GM23338 (cell line): ENCODE measurements around the gene FHIT. TPM values are rescaled to one million over a fixed set of nuclear protein-coding genes. Genes with fewer than 3 reads are reported as not detected.

Experiments used
- ATAC-seq: fragments of 200-7000 bp; cut with Tn5 transposase; 3 replicates; pipeline ENCODE4 v1.9.1; 2020
- DNase-seq: peaks from one replicate; pipeline ENCODE4 v3.0.0-alpha.2; 2015; ENCODE audit warnings: low spot score
- H2AFZ ChIP-seq: fragments of 200-600 bp; sonication (generic); 2 replicates; pipeline ENCODE4 v1.8.0; 2016; ENCODE audit warnings: antibody characterized with exemption, mild to moderate bottlenecking, moderate library complexity
- H3F3A ChIP-seq: fragments of 200-600 bp; sonication (generic); replicated peaks from 2 replicates; pipeline ENCODE4 v1.8.0; 2017; ENCODE audit warnings: antibody characterized with exemption, mixed run types, low read depth
- H3K27ac ChIP-seq: fragments of 200-600 bp; sonication (generic); 2 replicates; pipeline ENCODE4 v1.6.1; 2016; ENCODE audit warnings: low read depth
- H3K27me3 ChIP-seq: fragments of 200-600 bp; sonication (generic); 2 replicates; pipeline ENCODE4 v1.8.0; 2016; ENCODE audit warnings: mild to moderate bottlenecking, mixed run types, moderate library complexity; ENCODE audit not compliant: insufficient read depth
- H3K36me3 ChIP-seq: fragments of 200-600 bp; sonication (generic); 2 replicates; pipeline ENCODE4 v1.8.0; 2016; ENCODE audit warnings: mild to moderate bottlenecking; ENCODE audit not compliant: insufficient read depth
- H3K4me1 ChIP-seq: fragments of 200-600 bp; sonication (generic); 2 replicates; pipeline ENCODE4 v1.8.0; 2016; ENCODE audit warnings: mild to moderate bottlenecking, moderate library complexity; ENCODE audit not compliant: insufficient read depth
- H3K4me2 ChIP-seq: fragments of 200-600 bp; sonication (generic); 2 replicates; pipeline ENCODE4 v1.7.1; 2017; ENCODE audit warnings: mixed run types
- H3K4me3 ChIP-seq: fragments of 200-600 bp; sonication (generic); 2 replicates; pipeline ENCODE4 v1.6.1; 2016; ENCODE audit warnings: mixed run types
- H3K79me2 ChIP-seq: fragments of 200-600 bp; sonication (generic); replicated peaks from 2 replicates; pipeline ENCODE4 v1.8.0; 2017; ENCODE audit warnings: mild to moderate bottlenecking; ENCODE audit not compliant: insufficient read depth
- H3K9me2 ChIP-seq: fragments of 200-600 bp; sonication (generic); 2 replicates; pipeline ENCODE4 v1.8.0; 2017; ENCODE audit not compliant: insufficient read depth
- H4K20me1 ChIP-seq: fragments of 200-600 bp; sonication (generic); replicated peaks from 2 replicates; pipeline ENCODE4 v1.8.0; 2017; ENCODE audit warnings: mild to moderate bottlenecking; ENCODE audit not compliant: insufficient read depth
- H3K27ac Mint-ChIP-seq: 2 replicates; pipeline ENCODE4 v1.8.0; 2020; ENCODE audit warnings: inconsistent platforms, mild to moderate bottlenecking, moderate library complexity, mixed read lengths
- H3K27me3 Mint-ChIP-seq: 3 replicates; pipeline ENCODE4 v1.8.0; 2022; ENCODE audit warnings: low read depth, mild to moderate bottlenecking, moderate library complexity, mixed read lengths, inconsistent platforms; ENCODE audit not compliant: insufficient read depth, poor library complexity
- H3K36me3 Mint-ChIP-seq: 3 replicates; pipeline ENCODE4 v1.8.0; 2021; ENCODE audit warnings: low read depth, mild to moderate bottlenecking, inconsistent platforms, moderate library complexity, mixed read lengths
- H3K4me1 Mint-ChIP-seq: 3 replicates; pipeline ENCODE4 v1.8.0; 2020; ENCODE audit warnings: mild to moderate bottlenecking, inconsistent platforms, mixed read lengths
- H3K4me3 Mint-ChIP-seq: 3 replicates; pipeline ENCODE4 v1.8.0; 2021; ENCODE audit warnings: moderate library complexity, mild to moderate bottlenecking, inconsistent platforms, mixed read lengths
- H3K9me3 Mint-ChIP-seq: 3 replicates; pipeline ENCODE4 v1.8.0; 2020; ENCODE audit warnings: moderate library complexity, mild to moderate bottlenecking, inconsistent platforms, mixed read lengths
- CREB1 ChIP-seq: fragments of 250-450 bp; sonication (Bioruptor Pico); IDR thresholded peaks from 2 replicates; pipeline ENCODE4 v1.5.0; 2020; ENCODE audit warnings: low read depth, mild to moderate bottlenecking, moderate library complexity
- CTCF ChIP-seq, 2 experiments: fragments of 200-600 bp in 1 of 2; sonication (generic) in 1 of 2; conservative IDR thresholded peaks; 2 replicates each; pipeline versions ENCODE4 v1.5.1 to v1.6.1; 2016 to 2017; ENCODE audit warnings: antibody characterized with exemption in 2 of 2, low read depth in 2 of 2, mild to moderate bottlenecking in 2 of 2, moderate library complexity in 1 of 2
- EZH2 ChIP-seq: fragments of 200-600 bp; sonication (generic); IDR thresholded peaks from one replicate; pipeline ENCODE4 v1.8.0; 2017; ENCODE audit warnings: antibody characterized with exemption, mild to moderate bottlenecking, low read depth; ENCODE audit not compliant: unreplicated experiment
- JUNB ChIP-seq: IDR thresholded peaks from one replicate; pipeline ENCODE4 v1.6.1; 2016; ENCODE audit warnings: antibody characterized with exemption; ENCODE audit not compliant: unreplicated experiment
- NANOG ChIP-seq: IDR thresholded peaks from 2 replicates; pipeline ENCODE4 v1.6.1; 2016; ENCODE audit warnings: antibody characterized with exemption, borderline replicate concordance
- POLR2AphosphoS5 ChIP-seq: IDR thresholded peaks from 2 replicates; pipeline ENCODE4 v1.6.1; 2016; ENCODE audit warnings: antibody characterized with exemption, low read depth
- REST ChIP-seq: IDR thresholded peaks from one replicate; pipeline ENCODE4 v1.6.1; 2018; ENCODE audit warnings: antibody characterized with exemption; ENCODE audit not compliant: unreplicated experiment
- ZNF331 ChIP-seq: fragments of 250-450 bp; sonication (Bioruptor Pico); IDR thresholded peaks from 2 replicates; pipeline ENCODE4 v1.5.0; 2020; ENCODE audit warnings: low read depth, mild to moderate bottlenecking, moderate library complexity
- polyA plus RNA-seq: library from polyadenylated mRNA; unstranded; fragments of >200 nt; fragmentation: Nextera tagmentation; extraction: Ambion mirVana; gene quantifications from 2 replicates; pipeline ENCODE4 v1.2.1, GENCODE V29; 2016
- total RNA-seq: library from RNA; depleted of rRNA; stranded (reverse); fragments of >200 nt; shearing (Covaris generic); gene quantifications from 2 replicates; pipeline ENCODE4 v1.2.3, GENCODE V29; 2014

The FHIT gene
- total and polyA plus RNA-seq, 2 experiments from 2014 or later, result 3.0 to 8.3 TPM

- H3K36me3 ChIP-seq, result no peaks in the 10 kb centered on the region
- H3K27ac ChIP-seq, result no peak overlapping the region
- H3K27ac Mint-ChIP-seq, result no peak overlapping the region
- H3K27me3 ChIP-seq, result no peaks in the 10 kb centered on the region
- H3K9me3 Mint-ChIP-seq, result no peaks in the 10 kb centered on the region
- no peaks in the 10 kb centered on the region for H3K27me3 Mint-ChIP-seq
- TF ChIP-seq JUNB (no peak), EZH2 (no peak)
- no peak overlapping the region for H3K4me2 ChIP-seq
- no peaks in the 10 kb centered on the region; the same call in 1 of the 2 replicates for H3K9me2 ChIP-seq
- no peak overlapping the region for H3K4me3 ChIP-seq
- no peak overlapping the region for H3K4me3 Mint-ChIP-seq
- H4K20me1 ChIP-seq, result no peaks in the 10 kb centered on the region
- no peaks in the 10 kb centered on the region for H3F3A ChIP-seq
- H3K4me1 Mint-ChIP-seq, result peaks cover 17% of the 10 kb centered on the region
- peaks cover 14% of the 10 kb centered on the region for H3K4me1 ChIP-seq
- no peak overlapping the region for H2AFZ ChIP-seq
- H3K36me3 Mint-ChIP-seq, result 0 out of 3 replicates have a peak, but pooled peaks cover 3% of the 10 kb centered on the region
- no peak for DNase-seq
- ATAC-seq, result no peak
- no peaks in the 10 kb centered on the region for H3K79me2 ChIP-seq
These were observed 77.6 kb downstream of the FHIT start for GRCh38 chr3:61173676-61174075.

GRCh38 chr3:61172684-61173083 is 78.6 kb downstream of the FHIT start:
- Mint-ChIP-seq H3K36me3 (0 out of 3 replicates have a peak, but pooled peaks cover 3% of the 10 kb centered on the region), H3K27ac (peak overlapping the region; percentile 72; the same call in 1 of the 2 replicates), H3K27me3 (no peaks in the 10 kb centered on the region), H3K9me3 (no peaks in the 10 kb centered on the region), H3K4me1 (peaks cover 23% of the 10 kb centered on the region), H3K4me3 (no peak overlapping the region)
- TF ChIP-seq JUNB (no peak), CTCF (conservative IDR thresholded peaks at IDR 0.05; ENCODE audit: low read depth in 2 of 2) (peak; percentile 62 to 64)
- ATAC-seq (peak; percentile 99), DNase-seq (peak; percentile 79)
- peaks cover 3% of the 10 kb centered on the region; the same call in 1 of the 2 replicates for H3K9me2 ChIP-seq
- no peak overlapping the region for H2AFZ ChIP-seq
- H4K20me1 ChIP-seq, result no peaks in the 10 kb centered on the region
- H3K27me3 ChIP-seq, result no peaks in the 10 kb centered on the region
- no peak overlapping the region for H3K4me3 ChIP-seq
- no peak overlapping the region for H3K4me2 ChIP-seq
- H3K27ac ChIP-seq, result no peak overlapping the region
- H3F3A ChIP-seq, result no peaks in the 10 kb centered on the region
- no peaks in the 10 kb centered on the region for H3K36me3 ChIP-seq
- H3K4me1 ChIP-seq, result peaks cover 18% of the 10 kb centered on the region
- no peaks in the 10 kb centered on the region for H3K79me2 ChIP-seq

GRCh38 chr3:61172203-61172602 is 79.0 kb downstream of the FHIT start:
- Mint-ChIP-seq H3K9me3 (no peaks in the 10 kb centered on the region), H3K27ac (no peak overlapping the region), H3K4me1 (peaks cover 23% of the 10 kb centered on the region), H3K4me3 (no peak overlapping the region), H3K36me3 (0 out of 3 replicates have a peak, but pooled peaks cover 3% of the 10 kb centered on the region), H3K27me3 (no peaks in the 10 kb centered on the region)
- no peaks in the 10 kb centered on the region for H3F3A ChIP-seq
- no peaks in the 10 kb centered on the region for H3K79me2 ChIP-seq
- DNase-seq (no peak), ATAC-seq (no peak)
- H3K36me3 ChIP-seq, result no peaks in the 10 kb centered on the region
- no peak overlapping the region for H2AFZ ChIP-seq
- H4K20me1 ChIP-seq, result no peaks in the 10 kb centered on the region
- peaks cover 3% of the 10 kb centered on the region; the same call in 1 of the 2 replicates for H3K9me2 ChIP-seq
- H3K27me3 ChIP-seq, result no peaks in the 10 kb centered on the region
- H3K4me1 ChIP-seq, result peaks cover 18% of the 10 kb centered on the region
- no peak overlapping the region for H3K4me2 ChIP-seq
- no peak overlapping the region for H3K27ac ChIP-seq
- no peak overlapping the region for H3K4me3 ChIP-seq
- TF ChIP-seq CTCF (conservative IDR thresholded peaks at IDR 0.05; ENCODE audit: low read depth in 2 of 2), result no peak
- no peak for TF ChIP-seq NANOG
- TF ChIP-seq REST, result no peak
- no peak for TF ChIP-seq CREB1 (CRISPR knock-in tag)
- TF ChIP-seq EZH2, result no peak
- no peak for TF ChIP-seq POLR2AphosphoS5
- TF ChIP-seq ZNF331 (CRISPR knock-in tag), result no peak
